HepG2 (cell line): ENCODE data around the gene HCFC1. TPM values are rescaled to one million over a fixed set of nuclear protein-coding genes. Genes with fewer than 3 reads are reported as not detected.

Source experiments
- ATRX ChIP-seq: sonication (generic); formaldehyde crosslinking; IDR thresholded peaks from 2 replicates; pipeline ENCODE4 v1.4.0; 2020; ENCODE audit warnings: missing genetic modification reagents, borderline replicate concordance
- CC2D1A ChIP-seq: sonication (generic); formaldehyde crosslinking; IDR thresholded peaks from 2 replicates; pipeline ENCODE4 v1.8.1; 2023; ENCODE audit warnings: mild to moderate bottlenecking, missing genetic modification reagents
- MBD4 ChIP-seq: IDR thresholded peaks from 2 replicates; pipeline ENCODE4 v1.6.1; 2012; ENCODE audit warnings: low read length, inconsistent platforms, borderline replicate concordance
- MEIS2 ChIP-seq: sonication (generic); formaldehyde crosslinking; IDR thresholded peaks from 2 replicates; pipeline ENCODE4 v1.9.0; 2021; ENCODE audit warnings: mild to moderate bottlenecking, missing genetic modification reagents
- SIN3B ChIP-seq: fragments of 150-350 bp; IDR thresholded peaks from 2 replicates; pipeline ENCODE4 v1.6.1; 2014; ENCODE audit warnings: low read length
- TOE1 ChIP-seq: sonication (generic); formaldehyde crosslinking; IDR thresholded peaks from 2 replicates; pipeline ENCODE4 v1.4.0; 2020; ENCODE audit warnings: mild to moderate bottlenecking, missing genetic modification reagents
- ZNF121 ChIP-seq: sonication (generic); formaldehyde crosslinking; IDR thresholded peaks from 2 replicates; pipeline ENCODE4 v1.5.0; 2020; ENCODE audit warnings: mild to moderate bottlenecking, missing genetic modification reagents
- ZNF619 ChIP-seq: sonication (generic); formaldehyde crosslinking; IDR thresholded peaks from 2 replicates; pipeline ENCODE4 v1.4.0; 2020; ENCODE audit warnings: mild to moderate bottlenecking, missing genetic modification reagents
- ZNF672 ChIP-seq: sonication (generic); formaldehyde crosslinking; IDR thresholded peaks from 2 replicates; pipeline ENCODE4 v1.8.1; 2022; ENCODE audit warnings: missing genetic modification reagents
- ZNF709 ChIP-seq: sonication (generic); formaldehyde crosslinking; IDR thresholded peaks from 2 replicates; pipeline ENCODE4 v1.5.0; 2020; ENCODE audit warnings: mild to moderate bottlenecking, missing genetic modification reagents
- polyA plus RNA-seq, 8 experiments: library from polyadenylated mRNA; depleted of rRNA in 3 of 8; stranded (reverse) in 7 of 8; unstranded in 1 of 8; fragments of >200 nt; fragmentation: Illumina TruSeq in 4 of 8; extraction: Trizol in 4 of 8; gene quantifications; 2 replicates each; pipeline versions ENCODE4 v1.2.1 to v1.2.3, GENCODE V29; 2011 to 2016; ENCODE audit warnings: low read depth in 4 of 8, missing spikeins in 1 of 8, mixed read lengths in 1 of 8; ENCODE audit not compliant: insufficient read depth in 1 of 8
- total RNA-seq, 5 experiments: library from RNA; depleted of rRNA; stranded (reverse); fragments of >200 nt; fragmentation: Illumina TruSeq; extraction: Trizol; gene quantifications; 2 replicates each; pipeline ENCODE4 v1.2.3, GENCODE V29; 2016; ENCODE audit warnings: low read depth in 1 of 5
- TF ChIP-seq, protein P1 (sequence below): sonication (generic); formaldehyde crosslinking; IDR thresholded peaks from 2 replicates; pipeline ENCODE4 v1.4.0; 2020; ENCODE audit warnings: missing genetic modification reagents
- TF ChIP-seq, protein P2 (sequence below): sonication (generic); formaldehyde crosslinking; IDR thresholded peaks from 2 replicates; pipeline ENCODE4 v1.5.1; 2020; ENCODE audit warnings: missing genetic modification reagents, mild to moderate bottlenecking, borderline replicate concordance
- TF ChIP-seq, protein P3 (sequence below): sonication (generic); formaldehyde crosslinking; IDR thresholded peaks from 2 replicates; pipeline ENCODE4 v1.5.1; 2020; ENCODE audit warnings: missing genetic modification reagents, mild to moderate bottlenecking, borderline replicate concordance
- TF ChIP-seq, protein P4 (sequence below): sonication (generic); formaldehyde crosslinking; IDR thresholded peaks from 2 replicates; pipeline ENCODE4 v1.5.1; 2020; ENCODE audit warnings: mild to moderate bottlenecking, missing genetic modification reagents, borderline replicate concordance
- TF ChIP-seq, protein P5 (sequence below): sonication (generic); formaldehyde crosslinking; IDR thresholded peaks from 2 replicates; pipeline ENCODE4 v1.9.0; 2022; ENCODE audit warnings: missing genetic modification reagents, mild to moderate bottlenecking, borderline replicate concordance
- TF ChIP-seq, protein P6 (sequence below): sonication (generic); formaldehyde crosslinking; IDR thresholded peaks from 2 replicates; pipeline ENCODE4 v1.5.1; 2020; ENCODE audit warnings: mild to moderate bottlenecking, missing genetic modification reagents, moderate library complexity

Gene HCFC1
- total and polyA plus RNA-seq, 2 of the 13 experiments (the other 11 are each of a cell fraction or from before 2014, with no cell fraction given), result 5.8 to 17.8 TPM

DNA sequence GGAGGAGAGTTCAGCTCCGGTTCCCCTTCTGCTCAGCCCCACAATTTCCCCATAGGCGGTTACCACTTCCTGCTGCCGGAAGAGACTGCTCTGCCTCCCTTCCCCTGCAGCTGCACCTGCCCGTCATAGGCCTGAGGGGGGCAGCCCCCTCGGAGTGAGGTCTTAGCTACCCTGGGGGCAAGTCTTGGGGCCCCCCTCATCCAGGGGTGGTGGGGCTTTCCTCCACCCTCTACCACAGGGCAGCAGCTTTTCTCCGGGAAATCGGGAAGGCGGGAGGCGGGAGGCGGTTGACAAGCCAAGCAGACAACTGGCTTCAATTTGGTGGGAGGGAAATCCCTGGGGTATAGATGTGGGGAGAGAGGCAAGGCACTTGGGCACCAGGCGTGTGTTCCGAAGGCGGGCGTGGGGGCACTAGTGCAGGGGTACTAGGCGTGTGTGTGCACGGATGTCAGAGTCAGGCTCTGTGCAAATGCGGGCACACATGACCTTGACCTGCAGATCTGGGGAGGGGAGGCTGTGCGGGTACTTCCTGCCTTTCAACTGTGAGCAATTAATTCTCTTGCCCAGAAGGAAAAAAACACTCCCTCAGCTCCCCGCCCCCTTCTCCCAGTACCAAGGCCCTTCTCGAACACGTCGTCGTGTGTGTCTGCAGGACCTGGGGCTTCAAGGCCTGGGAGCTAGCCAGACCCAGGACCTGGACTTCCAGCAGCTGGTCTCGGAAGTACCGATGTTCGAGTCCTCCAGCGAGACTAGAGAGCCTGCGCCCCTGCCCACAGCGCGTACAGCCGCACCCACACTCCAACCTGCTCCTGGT is 44.6 kb downstream of the HCFC1 start (continued):
- TF ChIP-seq, protein P1, sequence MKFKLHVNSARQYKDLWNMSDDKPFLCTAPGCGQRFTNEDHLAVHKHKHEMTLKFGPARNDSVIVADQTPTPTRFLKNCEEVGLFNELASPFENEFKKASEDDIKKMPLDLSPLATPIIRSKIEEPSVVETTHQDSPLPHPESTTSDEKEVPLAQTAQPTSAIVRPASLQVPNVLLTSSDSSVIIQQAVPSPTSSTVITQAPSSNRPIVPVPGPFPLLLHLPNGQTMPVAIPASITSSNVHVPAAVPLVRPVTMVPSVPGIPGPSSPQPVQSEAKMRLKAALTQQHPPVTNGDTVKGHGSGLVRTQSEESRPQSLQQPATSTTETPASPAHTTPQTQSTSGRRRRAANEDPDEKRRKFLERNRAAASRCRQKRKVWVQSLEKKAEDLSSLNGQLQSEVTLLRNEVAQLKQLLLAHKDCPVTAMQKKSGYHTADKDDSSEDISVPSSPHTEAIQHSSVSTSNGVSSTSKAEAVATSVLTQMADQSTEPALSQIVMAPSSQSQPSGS, result no peak
- no peak for TF ChIP-seq ZNF672 (CRISPR knock-in tag)
- TF ChIP-seq, protein P2, sequence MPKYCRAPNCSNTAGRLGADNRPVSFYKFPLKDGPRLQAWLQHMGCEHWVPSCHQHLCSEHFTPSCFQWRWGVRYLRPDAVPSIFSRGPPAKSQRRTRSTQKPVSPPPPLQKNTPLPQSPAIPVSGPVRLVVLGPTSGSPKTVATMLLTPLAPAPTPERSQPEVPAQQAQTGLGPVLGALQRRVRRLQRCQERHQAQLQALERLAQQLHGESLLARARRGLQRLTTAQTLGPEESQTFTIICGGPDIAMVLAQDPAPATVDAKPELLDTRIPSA, result no peak
- no peak for TF ChIP-seq MBD4
- no peak for TF ChIP-seq CC2D1A (CRISPR knock-in tag)
- TF ChIP-seq SIN3B, result no peak
- TF ChIP-seq, protein P3, sequence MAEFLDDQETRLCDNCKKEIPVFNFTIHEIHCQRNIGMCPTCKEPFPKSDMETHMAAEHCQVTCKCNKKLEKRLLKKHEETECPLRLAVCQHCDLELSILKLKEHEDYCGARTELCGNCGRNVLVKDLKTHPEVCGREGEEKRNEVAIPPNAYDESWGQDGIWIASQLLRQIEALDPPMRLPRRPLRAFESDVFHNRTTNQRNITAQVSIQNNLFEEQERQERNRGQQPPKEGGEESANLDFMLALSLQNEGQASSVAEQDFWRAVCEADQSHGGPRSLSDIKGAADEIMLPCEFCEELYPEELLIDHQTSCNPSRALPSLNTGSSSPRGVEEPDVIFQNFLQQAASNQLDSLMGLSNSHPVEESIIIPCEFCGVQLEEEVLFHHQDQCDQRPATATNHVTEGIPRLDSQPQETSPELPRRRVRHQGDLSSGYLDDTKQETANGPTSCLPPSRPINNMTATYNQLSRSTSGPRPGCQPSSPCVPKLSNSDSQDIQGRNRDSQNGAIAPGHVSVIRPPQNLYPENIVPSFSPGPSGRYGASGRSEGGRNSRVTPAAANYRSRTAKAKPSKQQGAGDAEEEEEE (CRISPR knock-in tag), result no peak
- TF ChIP-seq ZNF121 (CRISPR knock-in tag), result no peak
- TF ChIP-seq TOE1, result no peak
- TF ChIP-seq, protein P4, sequence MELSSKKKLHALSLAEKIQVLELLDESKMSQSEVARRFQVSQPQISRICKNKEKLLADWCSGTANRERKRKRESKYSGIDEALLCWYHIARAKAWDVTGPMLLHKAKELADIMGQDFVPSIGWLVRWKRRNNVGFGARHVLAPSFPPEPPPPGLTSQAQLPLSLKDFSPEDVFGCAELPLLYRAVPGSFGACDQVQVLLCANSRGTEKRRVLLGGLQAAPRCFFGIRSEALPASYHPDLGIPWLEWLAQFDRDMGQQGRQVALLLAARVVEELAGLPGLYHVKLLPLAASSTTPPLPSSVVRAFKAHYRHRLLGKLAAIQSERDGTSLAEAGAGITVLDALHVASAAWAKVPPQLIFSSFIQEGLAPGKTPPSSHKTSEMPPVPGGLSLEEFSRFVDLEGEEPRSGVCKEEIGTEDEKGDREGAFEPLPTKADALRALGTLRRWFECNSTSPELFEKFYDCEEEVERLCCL (CRISPR knock-in tag), result no peak
- TF ChIP-seq, protein P5, sequence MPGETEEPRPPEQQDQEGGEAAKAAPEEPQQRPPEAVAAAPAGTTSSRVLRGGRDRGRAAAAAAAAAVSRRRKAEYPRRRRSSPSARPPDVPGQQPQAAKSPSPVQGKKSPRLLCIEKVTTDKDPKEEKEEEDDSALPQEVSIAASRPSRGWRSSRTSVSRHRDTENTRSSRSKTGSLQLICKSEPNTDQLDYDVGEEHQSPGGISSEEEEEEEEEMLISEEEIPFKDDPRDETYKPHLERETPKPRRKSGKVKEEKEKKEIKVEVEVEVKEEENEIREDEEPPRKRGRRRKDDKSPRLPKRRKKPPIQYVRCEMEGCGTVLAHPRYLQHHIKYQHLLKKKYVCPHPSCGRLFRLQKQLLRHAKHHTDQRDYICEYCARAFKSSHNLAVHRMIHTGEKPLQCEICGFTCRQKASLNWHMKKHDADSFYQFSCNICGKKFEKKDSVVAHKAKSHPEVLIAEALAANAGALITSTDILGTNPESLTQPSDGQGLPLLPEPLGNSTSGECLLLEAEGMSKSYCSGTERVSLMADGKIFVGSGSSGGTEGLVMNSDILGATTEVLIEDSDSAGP (CRISPR knock-in tag), result peak; percentile 42; the same call in 1 of the 2 replicates
- no peak; the same call in 1 of the 2 replicates for TF ChIP-seq MEIS2 (CRISPR knock-in tag)
- no peak for TF ChIP-seq ATRX (CRISPR knock-in tag)
- TF ChIP-seq ZNF619 (CRISPR knock-in tag), result no peak
- TF ChIP-seq, protein P6, sequence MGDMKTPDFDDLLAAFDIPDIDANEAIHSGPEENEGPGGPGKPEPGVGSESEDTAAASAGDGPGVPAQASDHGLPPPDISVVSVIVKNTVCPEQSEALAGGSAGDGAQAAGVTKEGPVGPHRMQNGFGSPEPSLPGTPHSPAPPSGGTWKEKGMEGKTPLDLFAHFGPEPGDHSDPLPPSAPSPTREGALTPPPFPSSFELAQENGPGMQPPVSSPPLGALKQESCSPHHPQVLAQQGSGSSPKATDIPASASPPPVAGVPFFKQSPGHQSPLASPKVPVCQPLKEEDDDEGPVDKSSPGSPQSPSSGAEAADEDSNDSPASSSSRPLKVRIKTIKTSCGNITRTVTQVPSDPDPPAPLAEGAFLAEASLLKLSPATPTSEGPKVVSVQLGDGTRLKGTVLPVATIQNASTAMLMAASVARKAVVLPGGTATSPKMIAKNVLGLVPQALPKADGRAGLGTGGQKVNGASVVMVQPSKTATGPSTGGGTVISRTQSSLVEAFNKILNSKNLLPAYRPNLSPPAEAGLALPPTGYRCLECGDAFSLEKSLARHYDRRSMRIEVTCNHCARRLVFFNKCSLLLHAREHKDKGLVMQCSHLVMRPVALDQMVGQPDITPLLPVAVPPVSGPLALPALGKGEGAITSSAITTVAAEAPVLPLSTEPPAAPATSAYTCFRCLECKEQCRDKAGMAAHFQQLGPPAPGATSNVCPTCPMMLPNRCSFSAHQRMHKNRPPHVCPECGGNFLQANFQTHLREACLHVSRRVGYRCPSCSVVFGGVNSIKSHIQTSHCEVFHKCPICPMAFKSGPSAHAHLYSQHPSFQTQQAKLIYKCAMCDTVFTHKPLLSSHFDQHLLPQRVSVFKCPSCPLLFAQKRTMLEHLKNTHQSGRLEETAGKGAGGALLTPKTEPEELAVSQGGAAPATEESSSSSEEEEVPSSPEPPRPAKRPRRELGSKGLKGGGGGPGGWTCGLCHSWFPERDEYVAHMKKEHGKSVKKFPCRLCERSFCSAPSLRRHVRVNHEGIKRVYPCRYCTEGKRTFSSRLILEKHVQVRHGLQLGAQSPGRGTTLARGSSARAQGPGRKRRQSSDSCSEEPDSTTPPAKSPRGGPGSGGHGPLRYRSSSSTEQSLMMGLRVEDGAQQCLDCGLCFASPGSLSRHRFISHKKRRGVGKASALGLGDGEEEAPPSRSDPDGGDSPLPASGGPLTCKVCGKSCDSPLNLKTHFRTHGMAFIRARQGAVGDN (CRISPR knock-in tag), result peak; percentile 81
- TF ChIP-seq ZNF709 (CRISPR knock-in tag), result no peak
